ENCODE data around the gene CAPN5.

GRCh38 chr11:77042111-77042726 lies 24.6 kb upstream of the CAPN5 start:
- TF ChIP-seq PATZ1 (CRISPR knock-in tag; IDR thresholded peaks at IDR 0.05; ENCODE audit: borderline replicate concordance) (no peak), RARB (CRISPR knock-in tag; IDR thresholded peaks at IDR 0.05) (no peak), POU6F1 (CRISPR knock-in tag; IDR thresholded peaks at IDR 0.05; ENCODE audit: borderline replicate concordance, low read depth) (no peak), ZNF70 (CRISPR knock-in tag; IDR thresholded peaks at IDR 0.05) (no peak)

All from SK-N-SH treated with all-trans-retinoic acid at 6 μM for 48 hours (cell line).